Ovary (tissue), 3 donors: ENCODE results near the gene GCKR.

ENCODE experiments used
- CTCF ChIP-seq, 3 donors: fragments of 450-650 bp in 2 of 3; fragments of 200-600 bp in 1 of 3; IDR thresholded peaks; one replicate each; pipeline versions ENCODE4 v1.5.1 to v1.8.0; 2016 to 2022; ENCODE audit warnings: antibody characterized with exemption in 3 of 3, mild to moderate bottlenecking in 1 of 3
- EP300 ChIP-seq: sonication (generic); formaldehyde crosslinking; IDR thresholded peaks from one replicate; pipeline ENCODE4 v1.6.1; 2017; ENCODE audit warnings: antibody characterized with exemption
- POLR2A ChIP-seq: fragments of 450-650 bp; IDR thresholded peaks from one replicate; pipeline ENCODE4 v1.6.1; 2017; ENCODE audit warnings: antibody characterized with exemption, mild to moderate bottlenecking, moderate library complexity
- donor health status: DM: no; HTN: no; CAD: no.

- TF ChIP-seq POLR2A (no peak), CTCF (IDR thresholded peaks at IDR 0.05) (no peak), EP300 (no peak)
Observed at GRCh38 chr2:27493948-27494283, 2.7 kb upstream of the GCKR start.
